ENCODE data around the gene PRAMEF15. TPM values are rescaled to one million over a fixed set of nuclear protein-coding genes. Genes with fewer than 3 reads are reported as not detected.
"Not testable (repeated sequence)": the region's sequence is repeated elsewhere in the genome, so short reads cannot be mapped to it uniquely, and the experiment has no call there.

The PRAMEF15 gene
- not detected in 2 replicates for total RNA-seq

DNA sequence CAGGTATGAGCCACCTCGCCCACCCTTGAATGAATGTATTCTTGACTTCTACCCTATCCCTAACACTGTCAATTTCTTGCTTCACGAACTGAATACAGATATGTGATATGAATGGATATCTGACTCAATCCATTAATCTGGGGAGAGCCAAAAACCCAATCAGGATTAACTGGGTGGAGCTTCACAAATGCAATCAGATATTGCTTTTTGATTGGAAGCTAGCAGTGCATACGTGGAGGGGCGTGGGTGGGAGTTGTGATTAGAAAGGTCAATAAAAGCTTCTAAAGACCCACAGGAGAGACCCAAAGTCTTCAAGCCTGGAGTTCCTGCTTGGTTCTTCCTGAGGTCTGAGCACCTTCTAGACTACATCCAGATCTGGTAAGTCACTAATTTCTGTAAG is at the start of gene PRAMEF15:
TSS of gene PRAMEF15 (plus strand) at position 301 of the 400 bp plus-strand sequence. CDS start 2,827 bp downstream, outside the sequence.
- not testable (repeated sequence) for DNase-seq (ENCODE audit: low read depth in 2 of 2)

DNA sequence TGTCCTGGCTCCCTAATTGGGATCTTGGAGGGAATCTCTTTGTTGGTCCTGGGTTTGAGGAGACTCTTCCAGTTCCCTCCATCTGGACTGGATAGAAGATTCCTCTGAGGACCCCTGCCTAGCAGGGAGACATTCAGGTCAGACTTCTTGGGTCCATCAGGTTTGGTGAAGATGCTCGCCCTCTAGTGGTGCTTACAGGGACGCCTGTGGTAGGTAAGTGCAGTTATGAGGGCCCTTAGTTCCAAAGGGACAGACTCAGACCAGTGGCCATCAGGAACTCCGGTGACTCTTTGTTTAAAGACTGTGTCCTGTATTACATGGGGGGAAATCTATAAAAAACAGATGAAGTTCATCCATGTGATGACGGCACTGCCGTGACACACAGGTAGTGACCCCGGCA is 38.4 kb upstream of the PRAMEF15 start:
- not testable (repeated sequence) for DNase-seq (ENCODE audit: low read depth in 2 of 2)

- DNase-seq (ENCODE audit: low read depth in 2 of 2) = not testable (repeated sequence)
Observed at GRCh38 chr1:13279617-13280016, 35.8 kb upstream of the PRAMEF15 start.

DNA sequence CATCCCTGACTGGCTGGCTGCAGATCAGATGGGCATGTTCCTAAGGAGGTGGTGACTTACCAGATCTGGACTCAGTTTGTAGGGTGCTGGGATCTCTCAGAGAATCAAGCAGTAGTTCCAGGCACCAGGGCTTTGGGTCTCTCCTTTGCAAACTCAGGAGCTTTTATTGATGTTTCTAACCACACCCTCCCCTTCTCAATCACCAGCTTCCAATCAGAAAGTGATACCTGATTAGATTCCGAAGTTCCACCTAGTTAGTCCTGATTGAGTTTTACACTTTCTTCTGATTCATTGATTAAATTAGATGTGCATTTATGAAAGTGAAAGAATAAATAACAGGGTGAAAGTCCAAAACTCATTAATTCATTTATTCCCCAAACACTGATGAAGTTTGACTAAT is 30.3 kb upstream of the PRAMEF15 start, which contains the start of gene PRAMEF8:
TSS of gene PRAMEF8 (minus strand) at position 101 of the 400 bp plus-strand sequence. CDS start 1,046 bp downstream, outside the sequence.
- not testable (repeated sequence) for DNase-seq (ENCODE audit: low read depth in 2 of 2)

DNA sequence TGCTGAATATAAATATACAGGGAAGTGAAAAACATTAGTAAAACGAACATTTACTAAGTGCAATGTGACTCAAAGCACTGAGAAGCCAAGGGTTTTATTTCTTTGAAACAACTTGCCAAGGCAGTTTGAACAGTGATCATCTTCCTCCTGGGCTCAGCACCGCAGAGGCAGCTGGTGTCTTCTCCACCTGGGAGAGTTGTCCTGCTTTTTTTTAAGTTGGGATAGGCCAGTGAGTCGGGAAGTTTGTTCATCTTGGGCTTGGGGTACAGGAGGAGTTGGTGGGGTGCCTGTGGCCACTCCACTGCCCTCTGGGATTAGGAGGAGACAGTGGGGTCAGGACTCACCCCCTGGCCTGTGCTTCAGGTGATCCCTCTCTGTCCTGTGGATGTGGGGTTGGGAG is 26.4 kb upstream of the PRAMEF15 start:
- not testable (repeated sequence) for DNase-seq (ENCODE audit: low read depth in 2 of 2)

DNA sequence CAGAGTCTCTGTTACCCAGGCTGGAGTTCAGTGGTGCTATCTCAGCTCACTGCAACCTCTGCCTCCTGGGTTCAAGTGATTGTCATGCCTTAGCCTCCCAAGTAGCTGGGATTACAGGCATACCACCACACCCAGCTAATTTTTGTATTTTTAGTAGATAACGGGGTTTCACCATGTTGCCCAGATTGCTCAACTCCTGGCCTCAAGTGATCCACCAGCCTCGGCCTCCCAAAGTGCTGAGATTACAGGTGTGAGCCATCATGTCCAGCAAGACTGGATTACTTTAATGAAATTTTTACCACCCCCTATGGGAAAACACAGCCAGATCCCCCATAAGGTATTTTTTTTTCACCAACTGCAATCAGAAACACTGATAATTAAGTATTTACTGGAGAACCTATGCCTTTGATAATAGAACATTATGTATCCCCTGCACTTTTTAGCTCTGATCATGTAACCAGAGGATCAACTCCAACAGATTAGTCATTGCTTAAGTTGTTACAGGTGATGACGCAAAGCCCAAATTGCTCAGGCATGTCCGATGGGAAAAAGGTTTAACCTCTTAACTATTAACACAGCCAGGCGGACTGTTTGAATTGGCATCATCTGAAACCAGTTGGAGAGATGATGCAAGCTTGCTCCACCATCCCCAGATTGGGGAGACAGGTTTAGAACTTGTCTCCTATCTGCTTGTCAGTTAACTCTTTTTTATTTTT is 18.0 kb upstream of the PRAMEF15 start:
- DNase-seq (ENCODE audit: low read depth in 2 of 2) = not testable (repeated sequence)

DNA sequence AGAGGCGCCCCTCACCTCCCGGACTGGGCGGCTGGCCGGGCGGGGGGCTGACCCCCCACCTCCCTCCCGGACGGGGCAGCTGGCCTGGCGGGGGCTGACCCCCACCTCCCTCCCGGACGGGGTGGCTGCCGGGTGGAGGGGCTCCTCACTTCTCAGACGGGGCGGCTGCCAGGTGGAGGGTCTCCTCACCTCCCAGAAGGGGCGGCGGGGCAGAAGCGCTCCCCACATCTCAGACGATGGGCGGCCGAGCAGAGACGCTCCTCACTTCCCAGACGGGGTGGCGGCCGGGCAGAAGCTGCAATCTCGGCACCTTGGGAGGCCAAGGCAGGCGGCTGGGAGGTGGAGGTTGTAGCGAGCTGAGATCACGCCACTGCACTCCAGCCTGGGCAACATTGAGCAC is 16.7 kb upstream of the PRAMEF15 start:
- DNase-seq (ENCODE audit: low read depth in 2 of 2) = not testable (repeated sequence)

DNA sequence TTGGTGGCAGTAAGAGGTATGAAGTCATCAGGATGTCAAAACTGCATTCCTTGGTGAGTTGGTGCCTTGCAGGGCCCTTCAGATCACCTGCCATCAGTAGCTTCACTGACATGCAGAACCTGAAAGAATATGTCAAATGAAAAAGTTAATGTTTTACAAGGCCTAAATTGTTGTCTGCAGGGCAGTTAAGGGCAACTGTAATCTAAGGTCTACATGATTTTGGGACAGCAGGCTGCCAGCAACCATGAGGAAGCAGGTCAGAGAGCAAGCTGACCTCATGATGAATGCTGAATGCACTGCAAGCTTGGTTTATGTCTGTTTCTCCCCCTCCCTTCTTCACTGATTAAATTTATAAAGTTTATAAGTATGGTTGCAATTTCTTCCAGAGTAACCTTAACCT is 13.2 kb upstream of the PRAMEF15 start:
- not testable (repeated sequence) for DNase-seq (ENCODE audit: low read depth in 2 of 2)

- not testable (repeated sequence) for DNase-seq (ENCODE audit: low read depth in 2 of 2)
Observed at GRCh38 chr1:13303239-13303638, 12.1 kb upstream of the PRAMEF15 start, which contains the start of gene PRAMEF33. TSS of gene PRAMEF33 (plus strand) at chr1:13303539. CDS start at chr1:13305955, 2,416 bp downstream.

- not testable (repeated sequence) for DNase-seq (ENCODE audit: low read depth in 2 of 2)
Observed at GRCh38 chr1:13342496-13342895, 27.1 kb downstream of the PRAMEF15 start.

GRCh38 chr1:13347034-13347433 is 31.7 kb downstream of the PRAMEF15 start, which contains the start of gene PRAMEF14:
TSS of gene PRAMEF14 (minus strand) at chr1:13347134. CDS start at chr1:13345314, 1,820 bp downstream.
- not testable (repeated sequence) for DNase-seq (ENCODE audit: low read depth in 2 of 2)

- peak in 1 of 2 donors; percentile 4 for DNase-seq (ENCODE audit: low read depth in 2 of 2)
Observed at GRCh38 chr1:13353476-13353875, 38.1 kb downstream of the PRAMEF15 start.

GRCh38 chr1:13354475-13354874 is 39.1 kb downstream of the PRAMEF15 start:
- DNase-seq (ENCODE audit: low read depth in 2 of 2) = not testable (repeated sequence)

- DNase-seq (ENCODE audit: low read depth in 2 of 2) = peak; percentile 55 to 63
Observed at GRCh38 chr1:13356774-13357173, 41.4 kb downstream of the PRAMEF15 start.

DNA sequence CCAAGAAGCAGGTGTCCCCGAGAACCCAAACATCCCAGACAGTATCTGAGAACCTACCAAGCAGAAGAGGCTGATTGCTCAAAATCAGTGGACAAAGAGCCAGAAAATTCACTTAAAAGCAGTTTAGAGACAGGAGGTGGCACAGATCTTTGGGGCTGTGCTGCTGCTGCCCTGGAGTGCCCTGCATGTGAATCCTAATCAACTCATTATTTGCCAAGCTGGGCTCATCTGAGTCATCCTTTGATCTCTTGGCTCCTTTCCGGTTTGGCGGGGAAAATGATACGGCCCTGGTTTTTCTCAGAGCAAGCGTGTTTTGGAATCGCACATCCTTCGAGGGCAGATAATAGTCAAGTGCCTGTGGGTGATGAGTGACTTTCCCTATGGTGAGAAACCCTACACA is 47.0 kb downstream of the PRAMEF15 start:
- not testable (repeated sequence) for DNase-seq (ENCODE audit: low read depth in 2 of 2)

DNA sequence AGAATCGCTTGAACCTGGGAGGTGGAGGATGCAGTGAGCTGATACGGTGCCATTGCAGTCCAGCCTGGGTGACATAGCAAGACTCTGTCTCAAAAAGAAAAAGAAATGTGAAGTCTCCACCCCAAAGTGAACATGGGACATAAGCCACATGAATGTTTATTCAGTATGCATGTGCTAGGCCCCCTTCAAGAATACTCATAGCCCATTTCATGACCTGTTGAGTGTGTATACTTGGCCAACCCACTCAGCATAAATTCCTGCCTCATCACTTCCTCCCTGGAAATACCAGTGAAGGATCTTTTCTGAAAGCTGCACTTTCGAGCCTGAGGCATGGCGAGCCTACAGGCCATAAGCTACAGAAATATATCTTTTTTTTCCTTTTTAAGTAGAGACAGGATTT is 49.5 kb downstream of the PRAMEF15 start:
- not testable (repeated sequence) for DNase-seq (ENCODE audit: low read depth in 2 of 2)

DNA sequence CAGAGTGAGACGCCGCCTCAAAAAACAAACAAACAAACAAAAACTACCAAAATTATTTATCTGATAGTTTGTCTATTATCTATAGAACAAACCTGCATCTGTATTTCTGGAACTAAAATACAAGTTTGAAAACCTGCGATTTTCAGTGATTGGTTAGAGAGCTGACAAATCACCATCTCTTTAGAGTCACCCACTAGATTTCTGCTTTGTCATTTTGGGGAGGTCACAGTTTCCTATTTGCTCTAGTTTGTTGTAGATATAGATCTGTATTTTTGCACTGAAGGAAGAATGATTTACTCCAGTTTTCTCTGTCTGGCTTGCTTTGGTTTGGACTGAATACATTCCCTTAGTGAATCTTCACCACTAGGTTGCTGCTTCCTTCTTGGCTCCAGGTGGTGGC is 51.2 kb downstream of the PRAMEF15 start:
- DNase-seq (ENCODE audit: low read depth in 2 of 2) = not testable (repeated sequence)

- not testable (repeated sequence) for DNase-seq (ENCODE audit: low read depth in 2 of 2)
Observed at GRCh38 chr1:13368544-13368943, 53.2 kb downstream of the PRAMEF15 start.

Other genes with a start within 250 kb of the PRAMEF15 start
- gene PRAMEF25, start 244.8 kb upstream of the PRAMEF15 start, total RNA-seq = not detected in 2 replicates
- not detected in 2 replicates for gene HNRNPCL2, start 198.7 kb upstream of the PRAMEF15 start, total RNA-seq
- not detected in 2 replicates for gene PRAMEF26, start 159.6 kb upstream of the PRAMEF15 start, total RNA-seq
- gene HNRNPCL4, start 149.9 kb upstream of the PRAMEF15 start, total RNA-seq = not detected in 2 replicates
- gene PRAMEF9, start 143.7 kb upstream of the PRAMEF15 start, total RNA-seq = not detected in 2 replicates
- not detected in 2 replicates for gene PRAMEF13, start 114.2 kb upstream of the PRAMEF15 start, total RNA-seq
- not detected in 2 replicates for gene PRAMEF18, start 89.4 kb upstream of the PRAMEF15 start, total RNA-seq
- not detected in 2 replicates for gene PRAMEF5, start 61.4 kb upstream of the PRAMEF15 start, total RNA-seq
- gene PRAMEF8, start 30.4 kb upstream of the PRAMEF15 start, total RNA-seq = not detected in 2 replicates
- not detected in 2 replicates for gene PRAMEF33, start 12.0 kb upstream of the PRAMEF15 start, total RNA-seq
- not detected in 2 replicates for gene PRAMEF14, start 31.6 kb downstream of the PRAMEF15 start, total RNA-seq
- gene PRAMEF19, start 56.4 kb downstream of the PRAMEF15 start, total RNA-seq = not detected in 2 replicates
- not detected in 2 replicates for gene PRAMEF17, start 74.1 kb downstream of the PRAMEF15 start, total RNA-seq
- gene PRAMEF20, start 94.9 kb downstream of the PRAMEF15 start, total RNA-seq = not detected in 2 replicates
- under 0.01 and 0.13 TPM in 2 replicates for gene LRRC38, start 198.4 kb downstream of the PRAMEF15 start, total RNA-seq

All from dermis microvascular lymphatic vessel endothelial cell (primary cell).